Pancreas (tissue), 10 donors: ENCODE data around the gene ADAMTS2. TPM values are rescaled to one million over a fixed set of nuclear protein-coding genes. Genes with fewer than 3 reads are reported as not detected.

Experiments
- ATAC-seq, 4 donors: fragments of 200-7000 bp; cut with Tn5 transposase; one replicate each; pipeline versions ENCODE4 v1.8.0 to v1.9.1; 2020; ENCODE audit warnings: mild to moderate bottlenecking in 4 of 4, moderate library complexity in 4 of 4
- DNase-seq, 6 donors: peaks; one replicate each; pipeline ENCODE4 v3.0.0-alpha.2; 2020
- FAIRE-seq: peaks from 2 replicates; lab custom pipeline; 2012; peaks lifted over from hg19 to GRCh38; lab: Jason Lieb, UNC
- H3K27ac ChIP-seq, 4 donors: fragments of 200-600 bp; sonication (generic); 1 replicate in 3 of 4; 2 replicates in 1 of 4; pipeline versions ENCODE4 v1.5.0 to v1.8.0; 2020
- H3K27me3 ChIP-seq, 4 donors: fragments of 200-600 bp; one replicate each; pipeline ENCODE4 v1.8.0; 2021
- H3K36me3 ChIP-seq, 3 donors: fragments of 200-600 bp; sonication (generic) in 1 of 3; one replicate each; pipeline versions ENCODE4 v1.5.0 to v1.8.0; 2020 to 2021
- H3K4me1 ChIP-seq, 3 donors: fragments of 200-600 bp; one replicate each; pipeline ENCODE4 v1.8.0; 2021
- H3K4me3 ChIP-seq, 4 donors: fragments of 200-600 bp; sonication (generic) in 2 of 4; one replicate each; pipeline versions ENCODE4 v1.5.0 to v1.8.0; 2020 to 2021
- H3K9me3 ChIP-seq, 4 donors: fragments of 200-600 bp; one replicate each; pipeline ENCODE4 v1.8.0; 2021
- CTCF ChIP-seq, 4 donors: fragments of 200-600 bp; sonication (generic) in 3 of 4; IDR thresholded peaks; one replicate each; pipeline versions ENCODE4 v1.5.0 to v1.8.0; 2021; ENCODE audit warnings: antibody characterized with exemption in 4 of 4
- whole genome bisulfite sequencing, 2 donors: extraction: QIAGEN DNeasy Blood & Tissue Kit; methylation state at CpG; one replicate each; pipeline ENCODE4 v1.1.7; 2013; 5-methylcytosine and 5-hydroxymethylcytosine counted together
- intact Hi-C, 3 donors: fragments of 100-400 bp; cut with DNase I; formaldehyde crosslinking; loops; one replicate each; pipeline versions ENCODE4 v1.11.1 to v1.14.2; 2022
- polyA plus RNA-seq, 2 donors: library from polyadenylated mRNA; stranded (reverse); fragments of 200-250 nt; gene quantifications; one replicate each; pipeline ENCODE4 v1.2.3, GENCODE V29; 2013
- total RNA-seq, 6 donors: library from RNA; stranded (reverse); fragmentation: NEBNext Ultra II Directional in 4 of 6; extraction: Animal tissue kit (Norgen Biotek cat#: 25700) in 4 of 6; gene quantifications; one replicate each; pipeline versions ENCODE4 v1.2.1 to v1.2.4, GENCODE V29; 2021 to 2023
- donor health status: healthy with polysubstance abuse.
- donor health status: DM: no; HTN: no; CAD: no; lungs with moderate emphysema.
- donor health status: DM: no; HTN: no; CAD: no.
- donor health status: control.
- donor health status: control.
- donor health status: Bipolar disorder and iron deficiency.
- donor health status: DM: yes; HTN: yes; CAD: no.
- donor health status: DM: no; HTN: no; CAD: no.
- donor health status: DM: no; HTN: no; CAD: no.
- donor health status: DM: yes; HTN: yes; CAD: no.

ADAMTS2 gene
- total and polyA plus RNA-seq, 8 donors = 1.3 to 18.5 (median 5.8) TPM

GRCh38 chr5:179185256-179185940, 159.9 kb downstream of the ADAMTS2 start:
- Histone ChIP-seq H3K9me3 (no peaks in the 10 kb centered on the region), H3K4me1 (no peaks in the 10 kb centered on the region), H3K36me3 (no peaks in the 10 kb centered on the region), H3K27me3 (no peaks in the 10 kb centered on the region), H3K4me3 (no peak overlapping the region), H3K27ac (no peak overlapping the region)
- intact Hi-C loops = no loop called here
- FAIRE-seq = no peak
- 62 to 69% methylated on average over 14 to 16 of the region's 16 CpGs for WGBS, 2 donors
- no peak for ATAC-seq
- no peak for TF ChIP-seq CTCF (IDR thresholded peaks at IDR 0.05)
- peak in 2 of 6 donors; percentile 42 to 50 for DNase-seq

- intact Hi-C loops = no loop called here
- Histone ChIP-seq H3K4me3 (no peak overlapping the region), H3K27ac (no peak overlapping the region), H3K9me3 (no peaks in the 10 kb centered on the region), H3K4me1 (no peaks in the 10 kb centered on the region), H3K27me3 (no peaks in the 10 kb centered on the region), H3K36me3 (no peaks in the 10 kb centered on the region)
- 63 to 71% methylated on average over 11 of the region's 11 CpGs for WGBS, 2 donors
- DNase-seq (peak in 1 of 6 donors; percentile 41), ATAC-seq (no peak), FAIRE-seq (no peak)
- TF ChIP-seq CTCF (IDR thresholded peaks at IDR 0.05) = no peak
These were observed 160.7 kb downstream of the ADAMTS2 start for GRCh38 chr5:179184521-179185050.

- DNase-seq = peak in 1 of 6 donors; percentile 39
- H3K36me3 ChIP-seq = no peaks in the 10 kb centered on the region
- no peaks in the 10 kb centered on the region for H3K9me3 ChIP-seq
- FAIRE-seq = no peak
- H3K4me1 ChIP-seq = no peaks in the 10 kb centered on the region
- H3K27ac ChIP-seq = no peak overlapping the region
- intact Hi-C loops = no loop called here
- ATAC-seq = no peak
- no peak for TF ChIP-seq CTCF (IDR thresholded peaks at IDR 0.05)
- no peaks in the 10 kb centered on the region for H3K27me3 ChIP-seq
- H3K4me3 ChIP-seq = no peak overlapping the region
These were observed 161.8 kb downstream of the ADAMTS2 start for GRCh38 chr5:179183481-179183880.

GRCh38 chr5:179182601-179183000, 162.7 kb downstream of the ADAMTS2 start:
- TF ChIP-seq CTCF (IDR thresholded peaks at IDR 0.05) = no peak
- intact Hi-C loops = no loop called here
- Histone ChIP-seq H3K27me3 (no peaks in the 10 kb centered on the region), H3K4me3 (no peak overlapping the region), H3K27ac (no peak overlapping the region), H3K9me3 (no peaks in the 10 kb centered on the region), H3K36me3 (no peaks in the 10 kb centered on the region), H3K4me1 (no peaks in the 10 kb centered on the region)
- ATAC-seq (no peak), DNase-seq (peak in 1 of 6 donors; percentile 23), FAIRE-seq (no peak)
- WGBS, 2 donors = 63 to 71% methylated on average over 12 to 13 of the region's 13 CpGs

- no peak for FAIRE-seq
- intact Hi-C loops = no loop called here
- 48 to 70% methylated on average over 9 of the region's 9 CpGs for WGBS, 2 donors
- H3K27me3 ChIP-seq = no peaks in the 10 kb centered on the region
- peak in 1 of 6 donors; percentile 30 for DNase-seq
- no peak for ATAC-seq
- no peak for TF ChIP-seq CTCF (IDR thresholded peaks at IDR 0.05)
- no peak overlapping the region for H3K4me3 ChIP-seq
- H3K27ac ChIP-seq = no peak overlapping the region
- H3K36me3 ChIP-seq = no peaks in the 10 kb centered on the region
- H3K9me3 ChIP-seq = no peaks in the 10 kb centered on the region
- H3K4me1 ChIP-seq = no peaks in the 10 kb centered on the region
These were observed 163.3 kb downstream of the ADAMTS2 start for GRCh38 chr5:179181988-179182387.
